ENCODE results near the gene ZFYVE28.

GRCh38 chr4:2254665-2255500 is 163.6 kb downstream of the ZFYVE28 start:
- TF ChIP-seq POLR2AphosphoS5 (IDR thresholded peaks at IDR 0.05) (no peak), POLR2A (IDR thresholded peaks at IDR 0.05) (no peak), CTCF (IDR thresholded peaks at IDR 0.05) (no peak)
